Measurements from ENCODE around the gene SSBP1.
"Not testable (repeated sequence)": the region's sequence is repeated elsewhere in the genome, so short reads cannot be mapped to it uniquely, and the experiment has no call there.

Gene SSBP1

GRCh38 chr7:141709318-141709717 lies 28.8 kb upstream of the SSBP1 start:
- DNase-seq (ENCODE audit: low read depth) = no peak

DNA sequence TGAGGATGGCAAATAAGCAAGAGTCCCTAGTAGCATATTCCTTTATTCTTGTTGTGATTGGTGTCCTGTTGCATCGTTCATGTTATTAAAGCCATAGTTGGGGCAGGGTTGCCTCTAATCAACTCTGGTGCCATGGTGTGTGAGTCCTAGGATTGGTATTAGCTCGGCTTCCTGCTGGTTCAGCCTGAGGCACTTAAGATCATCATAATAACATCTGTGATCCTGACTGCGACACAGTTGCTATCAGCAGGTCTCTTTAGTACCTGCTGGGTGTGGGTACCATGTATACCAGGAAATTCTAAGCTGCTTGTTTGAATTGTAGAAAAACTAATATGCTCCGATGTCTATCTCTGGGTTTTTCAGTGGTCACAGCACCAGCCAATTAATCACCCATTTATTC lies 28.4 kb upstream of the SSBP1 start:
- no peak for DNase-seq (ENCODE audit: low read depth)

DNA sequence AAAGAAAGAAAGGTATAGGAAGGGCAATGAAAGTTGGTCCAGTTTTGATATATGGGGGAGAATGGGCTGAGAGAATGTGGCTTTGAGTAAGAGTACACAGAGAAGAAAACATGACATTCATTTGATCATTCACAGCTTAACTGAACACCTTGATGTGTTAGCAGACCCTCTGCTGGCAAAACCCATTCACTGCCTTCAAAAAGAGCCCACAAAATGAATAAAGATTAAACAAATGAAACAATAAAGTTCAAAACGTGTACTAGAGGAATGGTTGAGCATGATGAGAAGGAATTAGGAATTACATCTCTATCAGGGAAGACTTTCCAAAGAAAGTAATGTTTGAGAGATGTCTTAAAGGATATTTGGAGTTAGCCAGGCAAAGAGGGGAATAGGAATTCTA lies 27.9 kb upstream of the SSBP1 start:
- no peak for DNase-seq (ENCODE audit: low read depth)

- DNase-seq (ENCODE audit: low read depth) = no peak
Observed at GRCh38 chr7:141712603-141713255, 25.4 kb upstream of the SSBP1 start.

DNA sequence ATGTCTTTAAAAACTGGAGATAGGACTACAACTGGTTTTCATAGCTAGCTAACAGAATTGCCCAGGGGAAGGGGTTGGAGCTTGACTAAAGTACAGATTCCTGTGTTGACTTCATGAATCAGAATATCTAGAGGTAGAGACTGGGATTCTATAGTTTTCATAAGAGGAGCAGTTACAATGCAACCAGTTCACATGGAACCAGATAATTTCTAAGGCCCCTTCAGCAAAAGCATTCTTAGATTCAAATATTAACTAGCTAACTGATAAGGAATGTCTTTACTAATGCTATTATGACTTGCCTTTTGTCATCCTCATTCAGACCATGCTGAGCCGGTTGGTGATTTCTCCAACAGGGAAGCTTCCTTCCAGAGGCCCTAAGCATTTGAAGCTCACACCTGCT lies 24.3 kb upstream of the SSBP1 start:
- DNase-seq (ENCODE audit: low read depth) = no peak

DNA sequence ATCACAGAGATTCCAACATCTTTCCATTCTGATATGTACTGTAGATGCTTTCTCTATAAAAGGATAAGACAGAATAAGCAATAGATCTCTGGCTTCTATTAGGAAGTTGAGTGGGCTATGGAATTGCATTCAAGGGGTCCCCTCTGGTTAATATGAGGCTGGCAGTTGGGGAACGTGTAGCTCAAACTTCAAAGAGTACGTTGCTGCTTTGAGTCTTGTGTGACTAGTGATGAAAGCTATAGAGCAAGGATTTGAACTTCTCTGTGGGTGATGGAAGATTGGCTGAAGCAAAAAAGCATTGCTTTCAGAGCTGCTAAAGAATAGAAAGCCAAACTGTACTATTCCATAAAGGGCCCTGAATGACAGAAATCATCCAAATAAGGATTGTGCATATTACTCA lies 23.6 kb upstream of the SSBP1 start:
- DNase-seq (ENCODE audit: low read depth) = no peak

DNA sequence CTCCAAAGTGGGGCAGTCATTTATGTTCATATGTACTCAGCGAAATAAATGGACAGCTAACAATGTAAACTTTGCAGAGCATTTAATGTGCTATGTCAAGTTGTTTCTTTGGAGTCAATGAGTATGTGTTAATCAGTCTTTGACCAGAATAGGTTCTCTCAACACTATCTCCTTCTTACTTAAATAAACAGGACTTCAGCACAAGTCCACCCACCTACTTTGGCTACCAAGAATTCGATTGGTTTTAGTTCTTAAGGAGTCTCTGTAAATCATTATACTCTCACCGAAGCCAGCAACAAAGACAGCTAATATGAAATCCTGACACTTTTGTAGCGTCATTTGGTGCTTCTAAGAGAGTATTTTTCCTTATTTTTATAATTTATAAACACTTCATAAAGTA lies 23.1 kb upstream of the SSBP1 start:
- DNase-seq (ENCODE audit: low read depth) = no peak

GRCh38 chr7:141715794-141716689 lies 22.1 kb upstream of the SSBP1 start:
- DNase-seq (ENCODE audit: low read depth) = no peak

DNA sequence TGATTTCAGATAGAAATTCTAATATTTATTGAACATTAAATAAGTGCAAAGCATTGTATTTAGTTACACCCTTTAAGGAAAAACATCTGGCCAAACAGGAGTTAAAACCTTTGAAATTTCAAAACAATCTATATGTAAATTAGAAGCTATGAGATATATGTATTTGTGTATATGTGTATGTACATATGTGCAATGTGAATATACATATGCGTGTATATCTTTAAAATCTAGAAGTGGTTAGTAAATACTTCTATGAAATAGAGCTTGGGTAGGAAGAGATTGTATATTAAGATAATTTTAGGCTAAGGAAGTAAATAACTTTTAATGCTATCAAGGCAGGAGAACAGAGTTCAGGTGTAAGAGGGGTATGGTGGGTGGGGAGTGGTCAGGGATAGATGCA lies 20.7 kb upstream of the SSBP1 start:
- DNase-seq (ENCODE audit: low read depth) = no peak

DNA sequence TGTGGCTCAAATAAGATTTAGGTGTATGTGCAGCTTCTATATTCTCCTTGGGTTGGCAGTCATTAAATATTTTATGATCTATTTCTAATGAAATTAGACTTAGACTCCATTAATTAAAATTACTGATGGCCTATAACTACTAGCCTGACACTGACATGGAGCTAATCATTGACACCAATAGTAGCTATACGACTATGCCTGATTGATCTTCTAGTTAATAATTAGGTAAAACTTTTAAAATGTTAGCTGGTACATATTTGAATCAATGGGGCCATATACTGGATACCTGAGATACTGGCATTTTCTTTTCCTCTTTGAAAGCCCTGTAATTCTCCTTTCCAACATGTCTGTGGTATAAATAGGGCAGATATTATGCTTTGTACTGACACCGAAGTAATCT lies 15.6 kb upstream of the SSBP1 start:
- no peak for DNase-seq (ENCODE audit: low read depth)

- DNase-seq (ENCODE audit: low read depth) = no peak
Observed at GRCh38 chr7:141729020-141729419, 9.1 kb upstream of the SSBP1 start.

DNA sequence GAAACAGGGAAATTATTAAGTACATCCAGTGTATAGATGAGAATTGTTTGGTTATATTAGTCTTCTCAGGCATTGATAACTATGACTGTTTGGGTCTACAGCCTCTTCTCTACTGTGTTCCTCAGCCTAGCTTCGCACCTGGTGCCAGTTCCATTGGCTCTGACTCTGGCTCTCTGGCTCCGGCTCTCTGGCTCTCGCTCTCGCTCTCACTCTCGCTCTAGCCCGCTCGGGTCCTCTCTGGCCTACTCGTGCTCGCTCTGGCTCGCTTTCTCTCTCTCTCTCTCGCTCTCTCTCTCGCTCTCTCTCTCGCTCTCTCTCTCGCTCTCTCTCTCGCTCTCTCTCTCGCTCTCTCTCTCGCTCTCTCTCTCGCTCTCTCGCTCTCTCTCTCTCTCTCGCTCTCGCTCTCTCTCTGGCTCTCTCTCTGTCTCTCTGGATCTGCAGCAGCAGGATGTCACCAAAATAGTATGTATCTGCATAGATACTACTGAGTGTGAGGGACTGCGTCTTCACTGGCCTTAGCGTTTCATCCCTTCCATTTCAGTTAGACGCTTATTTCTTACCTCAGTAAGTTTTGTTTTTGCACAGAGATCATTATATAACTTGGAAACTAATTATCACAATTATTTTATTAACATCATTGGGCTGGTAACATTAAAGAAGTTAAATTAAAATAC lies 6.5 kb upstream of the SSBP1 start:
- DNase-seq (ENCODE audit: low read depth) = no peak

- no peak for DNase-seq (ENCODE audit: low read depth)
Observed at GRCh38 chr7:141737118-141737835, 881 bp upstream of the SSBP1 start.

DNA sequence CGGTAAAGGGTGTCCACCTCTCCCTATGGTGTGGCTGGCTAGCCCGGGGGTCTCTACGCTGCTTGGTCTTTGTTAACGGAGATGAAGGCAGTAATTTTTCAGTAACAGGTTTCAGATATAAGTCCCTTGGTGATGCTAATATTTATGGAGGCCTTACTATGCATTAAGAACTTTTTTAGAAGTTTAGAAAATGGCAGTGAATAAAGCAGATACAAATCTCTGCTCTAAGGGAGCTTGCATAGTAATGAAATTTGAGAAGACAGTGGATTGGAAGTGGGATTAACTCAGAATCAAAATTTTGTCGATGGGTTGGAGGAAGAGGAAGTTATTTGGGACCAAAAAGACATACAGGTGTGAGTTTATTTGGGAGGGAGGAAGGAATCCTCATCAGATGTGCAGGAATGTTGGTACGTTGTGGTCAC lies 445 bp downstream of the SSBP1 start:
- DNase-seq (ENCODE audit: low read depth) = no peak

GRCh38 chr7:141739250-141739649 lies 1.1 kb downstream of the SSBP1 start:
- no peak for DNase-seq (ENCODE audit: low read depth)

GRCh38 chr7:141742229-141742628 lies 4.1 kb downstream of the SSBP1 start:
- no peak for DNase-seq (ENCODE audit: low read depth)

DNA sequence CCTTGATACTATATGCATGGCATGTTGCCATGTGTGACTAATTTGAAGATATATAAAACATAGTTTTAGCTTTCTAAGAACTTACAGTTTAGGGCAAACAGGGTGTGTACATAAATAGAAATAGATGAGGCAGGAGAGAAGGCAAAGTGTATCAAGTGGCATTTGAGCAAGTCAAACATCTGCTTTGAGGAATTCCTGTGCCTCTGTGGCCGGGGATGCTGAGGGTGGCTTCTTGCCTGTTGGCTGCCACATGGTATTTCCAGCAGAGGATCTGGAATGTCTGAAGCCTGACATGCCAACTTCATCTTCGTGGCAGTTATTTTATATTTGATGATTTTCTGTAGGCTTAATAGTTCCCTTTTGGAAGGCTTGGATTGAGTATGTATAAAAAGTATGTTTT lies 6.0 kb downstream of the SSBP1 start:
- DNase-seq (ENCODE audit: low read depth) = no peak

DNA sequence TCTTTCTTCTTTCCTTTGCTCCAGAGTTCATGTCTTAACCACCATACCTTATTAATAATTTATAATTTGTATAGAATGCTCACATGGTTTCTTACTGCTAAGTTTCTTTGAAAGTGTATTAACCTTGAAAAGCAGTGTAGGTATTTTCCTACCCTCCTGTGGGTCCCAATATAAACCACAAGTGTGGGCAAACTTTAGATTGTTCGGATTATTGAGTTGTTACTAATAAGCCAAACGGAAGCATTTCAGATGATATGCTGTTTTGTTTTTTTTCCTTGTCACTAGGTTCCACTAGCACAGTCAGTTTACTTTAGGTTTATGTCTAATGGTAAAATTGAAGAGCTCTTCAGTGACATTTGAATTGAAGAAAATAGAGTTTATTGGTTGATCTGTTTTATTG lies 10.2 kb downstream of the SSBP1 start:
- no peak for DNase-seq (ENCODE audit: low read depth)

- not testable (repeated sequence) for DNase-seq (ENCODE audit: low read depth)
Observed at GRCh38 chr7:141751904-141752303, 13.7 kb downstream of the SSBP1 start.

DNA sequence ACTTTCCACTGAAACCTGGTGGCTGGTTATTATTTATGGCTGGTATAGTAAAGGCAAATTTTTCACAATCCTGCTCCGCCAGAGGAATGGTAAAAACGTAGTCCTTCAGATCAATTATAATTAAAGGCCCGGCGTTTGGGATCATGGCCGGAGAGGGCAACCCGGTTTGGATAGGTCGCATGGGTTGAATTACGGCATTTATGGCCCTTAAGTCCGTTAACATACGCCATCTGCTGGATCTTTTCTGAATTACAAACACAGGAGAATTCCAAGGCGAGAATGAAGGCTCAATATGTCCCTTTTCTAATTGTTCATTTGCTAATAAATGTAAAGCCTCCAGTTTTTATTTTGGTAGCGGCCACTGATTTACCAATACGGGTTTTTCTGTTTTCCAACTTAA lies 14.5 kb downstream of the SSBP1 start:
- DNase-seq (ENCODE audit: low read depth) = no peak

DNA sequence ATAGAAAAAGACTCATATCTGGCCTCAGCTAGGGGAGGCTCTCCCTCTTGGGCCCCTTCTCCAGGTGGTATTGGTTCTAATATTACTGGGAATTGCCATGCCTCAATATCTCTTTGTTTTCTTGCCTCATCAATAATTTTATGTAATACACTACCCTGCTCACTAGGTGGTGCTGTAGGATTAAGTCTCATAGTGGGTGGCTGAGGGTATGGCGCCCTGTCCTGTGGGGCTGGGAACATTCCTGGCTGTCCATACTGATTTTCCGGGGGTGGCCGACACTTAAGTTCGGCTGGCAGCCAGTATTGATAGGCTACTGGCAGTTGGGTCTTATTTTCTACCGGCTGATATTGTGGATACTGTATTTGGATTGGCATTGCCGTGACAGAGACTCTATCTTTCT lies 16.8 kb downstream of the SSBP1 start:
- DNase-seq (ENCODE audit: low read depth) = no peak

- DNase-seq (ENCODE audit: low read depth) = no peak
Observed at GRCh38 chr7:141763797-141764196, 25.6 kb downstream of the SSBP1 start, which contains the start of gene TAS2R3. Gene TAS2R3 (plus strand): TSS chr7:141764097. CDS start chr7:141764159, 62 bp downstream.
